ENCODE data around the gene PRDM15. TPM values are rescaled to one million over a fixed set of nuclear protein-coding genes. Genes with fewer than 3 reads are reported as not detected.

PRDM15 gene
- total RNA-seq, 4 donors from 2014 or later: 5.3 to 20.8 (median 13.6) TPM

DNA sequence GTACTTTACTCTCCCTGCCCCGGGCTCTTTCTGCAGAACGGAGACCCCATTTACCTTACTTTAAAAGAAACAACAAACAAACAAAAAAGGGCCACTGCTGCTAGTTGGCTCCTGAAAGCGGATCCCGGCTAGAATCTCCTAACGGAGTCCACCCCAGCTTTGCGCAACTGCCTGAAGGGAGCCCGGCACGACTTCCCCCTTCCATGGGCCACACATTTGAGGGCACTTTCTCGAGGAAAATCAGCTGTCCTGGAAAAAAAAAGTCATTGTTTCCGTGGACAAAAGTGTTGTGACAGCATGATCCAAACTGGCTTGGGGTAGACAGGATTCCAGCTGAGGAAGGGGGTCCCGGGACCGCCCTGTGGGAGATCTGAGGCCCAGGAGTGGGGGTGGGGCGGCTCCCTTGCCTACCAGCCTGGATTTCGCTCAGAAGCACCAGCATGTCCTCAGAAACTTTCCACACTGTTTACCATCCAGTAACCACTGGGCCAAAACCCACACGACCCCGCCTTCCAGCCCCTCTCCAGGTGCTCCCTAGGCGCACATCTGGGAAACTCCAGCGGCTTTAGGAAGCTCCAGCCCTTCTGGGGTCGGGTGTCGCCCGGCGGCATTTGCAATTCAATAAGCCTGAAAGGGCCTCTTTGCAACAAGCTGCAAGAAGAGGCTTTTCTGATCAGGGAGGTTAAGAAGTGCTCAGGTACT lies 117.1 kb downstream of the PRDM15 start:
- TF ChIP-seq, protein P1, sequence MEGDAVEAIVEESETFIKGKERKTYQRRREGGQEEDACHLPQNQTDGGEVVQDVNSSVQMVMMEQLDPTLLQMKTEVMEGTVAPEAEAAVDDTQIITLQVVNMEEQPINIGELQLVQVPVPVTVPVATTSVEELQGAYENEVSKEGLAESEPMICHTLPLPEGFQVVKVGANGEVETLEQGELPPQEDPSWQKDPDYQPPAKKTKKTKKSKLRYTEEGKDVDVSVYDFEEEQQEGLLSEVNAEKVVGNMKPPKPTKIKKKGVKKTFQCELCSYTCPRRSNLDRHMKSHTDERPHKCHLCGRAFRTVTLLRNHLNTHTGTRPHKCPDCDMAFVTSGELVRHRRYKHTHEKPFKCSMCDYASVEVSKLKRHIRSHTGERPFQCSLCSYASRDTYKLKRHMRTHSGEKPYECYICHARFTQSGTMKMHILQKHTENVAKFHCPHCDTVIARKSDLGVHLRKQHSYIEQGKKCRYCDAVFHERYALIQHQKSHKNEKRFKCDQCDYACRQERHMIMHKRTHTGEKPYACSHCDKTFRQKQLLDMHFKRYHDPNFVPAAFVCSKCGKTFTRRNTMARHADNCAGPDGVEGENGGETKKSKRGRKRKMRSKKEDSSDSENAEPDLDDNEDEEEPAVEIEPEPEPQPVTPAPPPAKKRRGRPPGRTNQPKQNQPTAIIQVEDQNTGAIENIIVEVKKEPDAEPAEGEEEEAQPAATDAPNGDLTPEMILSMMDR (IDR thresholded peaks at IDR 0.05): no peak
- no peak for DNase-seq (ENCODE audit: low spot score)
- no peak for ATAC-seq (ENCODE audit: low FRiP score)

DNA sequence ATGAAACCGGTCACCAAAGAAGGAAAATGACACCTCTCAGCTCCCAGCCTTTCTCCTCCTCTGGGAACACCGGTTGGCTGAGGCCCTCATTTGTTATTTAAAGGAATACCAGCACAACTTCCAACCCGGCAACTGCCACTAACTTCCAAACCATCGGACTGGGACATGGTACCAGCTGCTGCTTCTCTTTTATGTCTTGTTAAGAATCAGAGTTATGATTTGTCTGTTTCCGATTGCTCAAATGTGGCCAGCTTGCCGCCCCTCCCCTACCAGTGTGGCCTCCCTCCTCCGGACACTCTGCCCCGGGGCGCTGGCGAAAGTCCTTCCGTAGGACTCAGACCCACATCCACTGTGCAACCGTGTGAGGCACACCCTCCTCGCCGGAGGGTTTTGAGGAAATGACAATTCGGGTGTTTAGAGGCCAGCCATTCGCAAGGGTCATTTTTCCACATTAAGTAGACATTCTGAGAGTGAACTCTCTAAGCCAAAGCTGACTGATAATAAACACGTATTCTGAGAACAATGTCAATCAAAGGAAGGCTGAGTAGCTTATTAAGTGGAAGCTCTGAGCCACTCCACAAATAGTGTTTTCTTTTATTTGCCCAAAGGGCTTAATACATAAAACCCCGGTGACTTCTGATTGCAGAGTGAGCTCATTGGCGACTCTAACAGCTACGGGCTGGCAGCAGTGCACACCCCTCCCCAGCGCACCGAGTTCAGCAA lies 117.8 kb downstream of the PRDM15 start:
- TF ChIP-seq, protein P1 (IDR thresholded peaks at IDR 0.05): no peak
- DNase-seq (ENCODE audit: low spot score) (no peak), ATAC-seq (ENCODE audit: low FRiP score) (no peak)

GRCh38 chr21:41760411-41760810 lies 118.7 kb downstream of the PRDM15 start:
- DNase-seq (ENCODE audit: low spot score) (no peak), ATAC-seq (ENCODE audit: low FRiP score) (no peak)
- TF ChIP-seq, protein P1 (IDR thresholded peaks at IDR 0.05): no peak

- no peak for DNase-seq (ENCODE audit: low spot score)
- ATAC-seq (ENCODE audit: low FRiP score): no peak
- TF ChIP-seq, protein P1 (IDR thresholded peaks at IDR 0.05): no peak
These were observed 119.2 kb downstream of the PRDM15 start for GRCh38 chr21:41759926-41760325.

DNA sequence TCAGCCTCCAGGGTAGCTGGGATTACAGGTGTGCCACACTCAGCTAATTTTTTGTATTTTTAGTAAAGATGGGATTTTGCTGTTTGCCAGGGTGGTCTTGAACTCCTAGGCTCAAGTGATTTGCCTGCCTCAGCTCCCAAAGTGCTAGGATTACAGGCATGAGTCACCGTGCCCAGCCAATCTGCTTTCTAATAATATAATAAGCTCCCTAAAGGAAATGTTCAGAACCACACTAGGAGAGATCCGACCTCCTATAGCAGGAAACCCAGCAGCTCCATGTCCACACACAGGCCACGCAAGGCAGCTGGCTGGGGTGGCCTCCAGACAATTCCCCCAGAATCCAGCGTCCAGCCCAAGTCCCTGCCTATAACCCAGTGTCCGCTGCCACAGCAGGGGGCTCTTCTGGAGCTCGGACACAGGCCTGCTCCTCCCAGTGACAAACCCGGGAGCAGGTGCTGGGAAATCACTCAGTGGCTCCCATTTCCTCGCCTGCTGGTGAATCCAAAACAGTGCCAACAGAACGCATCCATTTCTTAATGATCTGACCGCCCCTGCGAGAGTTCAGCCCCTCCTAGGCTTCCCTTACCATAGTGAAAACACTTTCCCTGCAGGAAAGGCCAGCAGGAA lies 119.8 kb downstream of the PRDM15 start:
- TF ChIP-seq, protein P1 (IDR thresholded peaks at IDR 0.05): no peak
- ATAC-seq (ENCODE audit: low FRiP score) (no peak), DNase-seq (ENCODE audit: low spot score) (no peak)

- TF ChIP-seq, protein P1 (IDR thresholded peaks at IDR 0.05): no peak
These were observed 120.6 kb downstream of the PRDM15 start for GRCh38 chr21:41758550-41758949.

More at GRCh38 chr21:41758550-41758949, 120.6 kb downstream of the PRDM15 start:
- ATAC-seq (ENCODE audit: low FRiP score) (no peak), DNase-seq (ENCODE audit: low spot score) (no peak)
